ENCODE results near the gene ADAMTSL5. TPM values are rescaled to one million over a fixed set of nuclear protein-coding genes. Genes with fewer than 3 reads are reported as not detected.
"Not testable (repeated sequence)": the region's sequence is repeated elsewhere in the genome, so short reads cannot be mapped to it uniquely, and the experiment has no call there.

ADAMTSL5 gene
- polyA plus RNA-seq, 3 donors = 0.09 TPM; not detected in 2

DNA sequence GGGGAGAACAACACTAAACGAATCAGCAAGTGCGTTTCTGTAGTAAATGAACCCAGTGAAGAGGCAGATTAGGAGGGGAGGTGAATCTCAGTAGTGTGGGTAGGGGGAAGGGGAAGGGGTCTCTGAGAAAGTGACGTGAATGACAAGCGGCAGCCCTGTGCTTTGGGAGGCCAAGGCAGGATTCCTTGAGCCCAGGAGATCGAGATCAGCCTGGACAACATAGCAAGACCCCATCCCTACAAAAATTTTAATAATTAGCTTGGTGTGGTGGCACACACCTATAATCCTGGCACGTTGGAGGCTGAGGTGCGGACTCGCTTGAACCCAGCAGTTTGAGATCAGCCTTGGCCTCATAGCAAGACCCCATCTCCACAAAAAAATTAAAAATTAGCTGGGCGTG lies 19.2 kb upstream of the ADAMTSL5 start:
- Histone ChIP-seq H3K36me3 (replicated peaks in 1 of 2; ENCODE audit: control insufficient read depth in 1 of 2, insufficient read depth in 2 of 2, low read length in 2 of 2) (no peaks in the 10 kb centered on the region), H3K27ac (ENCODE audit: low read depth in 1 of 2, low read length in 2 of 2) (no peak overlapping the region), H3K9ac (ENCODE audit: insufficient read depth, low read length, poor library complexity, severe bottlenecking) (no peak overlapping the region), H4K20me1 (ENCODE audit: insufficient read depth, low read length) (no peaks in the 10 kb centered on the region), H2AFZ (ENCODE audit: insufficient read depth, low read depth, low read length, poor library complexity, severe bottlenecking) (no peak overlapping the region), H3K4me1 (ENCODE audit: control insufficient read depth in 1 of 2, insufficient read depth in 2 of 2, low read length in 2 of 2) (no peaks in the 10 kb centered on the region), H3K4me3 (replicated peaks in 1 of 3; ENCODE audit: low read depth in 2 of 3, low read length in 3 of 3) (no peak overlapping the region), H3K4me2 (replicated peaks; ENCODE audit: extremely low read depth, low read length, poor library complexity, severe bottlenecking) (no peak overlapping the region), H3K79me2 (ENCODE audit: insufficient read depth, low read length) (no peaks in the 10 kb centered on the region), H3K9me3 (replicated peaks in 1 of 2; ENCODE audit: control insufficient read depth in 1 of 2, insufficient read depth in 1 of 2, low read length in 2 of 2) (no peaks in the 10 kb centered on the region), H3K27me3 (ENCODE audit: control insufficient read depth in 2 of 2, insufficient read depth in 2 of 2, low read length in 2 of 2) (no peaks in the 10 kb centered on the region)
- no peak overlapping the region for H3K27ac Mint-ChIP-seq
- no peak for DNase-seq
- H3K27me3 Mint-ChIP-seq (ENCODE audit: low read depth in 3 of 3) = peaks cover 8 to 18% (median 8%) of the 10 kb centered on the region in 3 donors
- intact Hi-C loops (cut with micrococcal nuclease) = no loop called here
- peaks cover 0 to 5% (median 1%) of the 10 kb centered on the region in 7 donors for H3K9me3 Mint-ChIP-seq
- TF ChIP-seq, protein P1, sequence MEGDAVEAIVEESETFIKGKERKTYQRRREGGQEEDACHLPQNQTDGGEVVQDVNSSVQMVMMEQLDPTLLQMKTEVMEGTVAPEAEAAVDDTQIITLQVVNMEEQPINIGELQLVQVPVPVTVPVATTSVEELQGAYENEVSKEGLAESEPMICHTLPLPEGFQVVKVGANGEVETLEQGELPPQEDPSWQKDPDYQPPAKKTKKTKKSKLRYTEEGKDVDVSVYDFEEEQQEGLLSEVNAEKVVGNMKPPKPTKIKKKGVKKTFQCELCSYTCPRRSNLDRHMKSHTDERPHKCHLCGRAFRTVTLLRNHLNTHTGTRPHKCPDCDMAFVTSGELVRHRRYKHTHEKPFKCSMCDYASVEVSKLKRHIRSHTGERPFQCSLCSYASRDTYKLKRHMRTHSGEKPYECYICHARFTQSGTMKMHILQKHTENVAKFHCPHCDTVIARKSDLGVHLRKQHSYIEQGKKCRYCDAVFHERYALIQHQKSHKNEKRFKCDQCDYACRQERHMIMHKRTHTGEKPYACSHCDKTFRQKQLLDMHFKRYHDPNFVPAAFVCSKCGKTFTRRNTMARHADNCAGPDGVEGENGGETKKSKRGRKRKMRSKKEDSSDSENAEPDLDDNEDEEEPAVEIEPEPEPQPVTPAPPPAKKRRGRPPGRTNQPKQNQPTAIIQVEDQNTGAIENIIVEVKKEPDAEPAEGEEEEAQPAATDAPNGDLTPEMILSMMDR (IDR thresholded peaks at IDR 0.05) = no peak
- 100% methylated on average over 1 of the region's 9 CpGs for WGBS (ENCODE audit: insufficient coverage)
- no peak overlapping the region for H3K4me3 Mint-ChIP-seq
- no peaks in the 10 kb centered on the region for H3K36me3 Mint-ChIP-seq
- H3K4me1 Mint-ChIP-seq = no peaks in the 10 kb centered on the region

DNA sequence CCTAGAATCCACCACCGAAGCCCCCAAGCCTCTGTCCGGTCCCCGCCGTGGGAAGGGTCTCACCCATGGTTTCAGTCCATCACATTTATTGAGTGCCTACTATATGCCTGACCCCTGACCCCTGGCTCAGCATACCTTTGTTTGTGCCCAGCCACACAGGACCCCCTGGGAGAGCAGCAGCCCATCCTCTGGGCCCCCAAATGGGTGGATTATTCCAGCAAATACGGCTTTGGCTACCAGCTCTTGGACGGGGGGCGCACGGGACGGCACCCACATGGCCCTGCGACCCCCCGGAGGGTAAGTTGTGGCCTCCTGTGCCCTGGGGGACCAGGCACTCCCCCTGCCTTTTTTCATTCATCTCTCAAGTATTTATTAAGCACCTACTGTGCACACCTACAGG lies 18.8 kb upstream of the ADAMTSL5 start:
- DNase-seq = no peak
- no peak overlapping the region for H3K4me2 ChIP-seq (replicated peaks; ENCODE audit: extremely low read depth, low read length, poor library complexity, severe bottlenecking)
- TF ChIP-seq, protein P1 (IDR thresholded peaks at IDR 0.05) = no peak
- Mint-ChIP-seq H3K36me3 (no peaks in the 10 kb centered on the region), H3K9me3 (peaks cover 0 to 5% (median 1%) of the 10 kb centered on the region in 7 donors), H3K4me3 (no peak overlapping the region), H3K27ac (no peak overlapping the region), H3K4me1 (no peaks in the 10 kb centered on the region), H3K27me3 (ENCODE audit: low read depth in 3 of 3) (peaks cover 8 to 20% (median 10%) of the 10 kb centered on the region in 3 donors)
- no peaks in the 10 kb centered on the region for H3K27me3 ChIP-seq (ENCODE audit: control insufficient read depth in 2 of 2, insufficient read depth in 2 of 2, low read length in 2 of 2)
- H4K20me1 ChIP-seq (ENCODE audit: insufficient read depth, low read length) = no peaks in the 10 kb centered on the region
- no peaks in the 10 kb centered on the region for H3K9me3 ChIP-seq (replicated peaks in 1 of 2; ENCODE audit: control insufficient read depth in 1 of 2, insufficient read depth in 1 of 2, low read length in 2 of 2)
- H2AFZ ChIP-seq (ENCODE audit: insufficient read depth, low read depth, low read length, poor library complexity, severe bottlenecking) = no peak overlapping the region
- intact Hi-C loops (cut with micrococcal nuclease) = no loop called here
- no peaks in the 10 kb centered on the region for H3K79me2 ChIP-seq (ENCODE audit: insufficient read depth, low read length)
- no peak overlapping the region for H3K9ac ChIP-seq (ENCODE audit: insufficient read depth, low read length, poor library complexity, severe bottlenecking)
- no peak overlapping the region for H3K27ac ChIP-seq (ENCODE audit: low read depth in 1 of 2, low read length in 2 of 2)
- no peaks in the 10 kb centered on the region for H3K36me3 ChIP-seq (replicated peaks in 1 of 2; ENCODE audit: control insufficient read depth in 1 of 2, insufficient read depth in 2 of 2, low read length in 2 of 2)
- no peaks in the 10 kb centered on the region for H3K4me1 ChIP-seq (ENCODE audit: control insufficient read depth in 1 of 2, insufficient read depth in 2 of 2, low read length in 2 of 2)
- no peak overlapping the region for H3K4me3 ChIP-seq (replicated peaks in 1 of 3; ENCODE audit: low read depth in 2 of 3, low read length in 3 of 3)
- 90% methylated on average over 9 of the region's 11 CpGs for WGBS (ENCODE audit: insufficient coverage)

DNA sequence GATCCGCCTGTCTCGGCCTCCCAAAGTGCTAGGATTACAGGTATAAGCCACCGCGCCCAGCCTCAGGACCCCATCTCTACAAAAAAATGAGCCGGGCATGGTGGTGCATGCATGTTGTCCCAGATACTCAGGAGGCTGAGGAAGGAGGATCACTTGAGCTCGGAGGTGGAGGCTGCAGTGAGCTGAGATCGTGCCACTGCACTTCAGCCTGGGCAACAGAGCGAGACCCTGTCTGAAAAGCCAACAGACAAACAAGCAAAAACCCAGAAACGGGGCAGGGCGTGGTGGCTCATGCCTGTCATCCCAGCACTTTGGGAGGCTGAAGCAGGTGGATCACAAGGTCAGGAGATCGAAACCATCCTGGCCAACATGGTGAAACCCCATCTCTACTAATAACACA lies 18.0 kb upstream of the ADAMTSL5 start:
- H3K27ac Mint-ChIP-seq; H3K9me3 ChIP-seq (replicated peaks in 1 of 2; ENCODE audit: control insufficient read depth in 1 of 2, insufficient read depth in 1 of 2, low read length in 2 of 2); H3K4me2 ChIP-seq (replicated peaks; ENCODE audit: extremely low read depth, low read length, poor library complexity, severe bottlenecking); H3K4me1 ChIP-seq (ENCODE audit: control insufficient read depth in 1 of 2, insufficient read depth in 2 of 2, low read length in 2 of 2); H3K79me2 ChIP-seq (ENCODE audit: insufficient read depth, low read length); H3K9me3 Mint-ChIP-seq; H3K4me1 Mint-ChIP-seq; intact Hi-C loops (cut with micrococcal nuclease); H3K27ac ChIP-seq (ENCODE audit: low read depth in 1 of 2, low read length in 2 of 2); H3K36me3 ChIP-seq (replicated peaks in 1 of 2; ENCODE audit: control insufficient read depth in 1 of 2, insufficient read depth in 2 of 2, low read length in 2 of 2); H3K4me3 Mint-ChIP-seq; H3K9ac ChIP-seq (ENCODE audit: insufficient read depth, low read length, poor library complexity, severe bottlenecking); H3K36me3 Mint-ChIP-seq; H3K27me3 ChIP-seq (ENCODE audit: control insufficient read depth in 2 of 2, insufficient read depth in 2 of 2, low read length in 2 of 2); DNase-seq; H2AFZ ChIP-seq (ENCODE audit: insufficient read depth, low read depth, low read length, poor library complexity, severe bottlenecking); H3K4me3 ChIP-seq (replicated peaks in 1 of 3; ENCODE audit: low read depth in 2 of 3, low read length in 3 of 3); H4K20me1 ChIP-seq (ENCODE audit: insufficient read depth, low read length): not testable (repeated sequence)
- 97% methylated on average over 6 of the region's 11 CpGs for WGBS (ENCODE audit: insufficient coverage)
- H3K27me3 Mint-ChIP-seq (ENCODE audit: low read depth in 3 of 3) = peaks cover 7 to 22% (median 12%) of the 10 kb centered on the region in 3 donors

Data from CD14-positive monocyte (primary cell).